ENCODE results near the gene TEAD4. TPM values are rescaled to one million over a fixed set of nuclear protein-coding genes. Genes with fewer than 3 reads are reported as not detected.

TEAD4 gene
- total RNA-seq, 4 donors from 2014 or later: 14.8 to 34.3 (median 23.4) TPM

GRCh38 chr12:2925322-2925995 is 33.7 kb upstream of the TEAD4 start:
- 52 to 60% methylated on average over 6 of the region's 6 CpGs for WGBS, 2 donors
- TF ChIP-seq POLR2A (IDR thresholded peaks at IDR 0.05): no peak
- TF ChIP-seq CTCF (IDR thresholded peaks at IDR 0.05): no peak
- no peak for DNase-seq (ENCODE audit: low spot score in 2 of 2)
- intact Hi-C loops (cut with DNase I; ENCODE audit: low total_unique reads): no loop called here
- no peak overlapping the region for H3K4me3 ChIP-seq (ENCODE audit: low read depth, poor library complexity, severe bottlenecking)

DNA sequence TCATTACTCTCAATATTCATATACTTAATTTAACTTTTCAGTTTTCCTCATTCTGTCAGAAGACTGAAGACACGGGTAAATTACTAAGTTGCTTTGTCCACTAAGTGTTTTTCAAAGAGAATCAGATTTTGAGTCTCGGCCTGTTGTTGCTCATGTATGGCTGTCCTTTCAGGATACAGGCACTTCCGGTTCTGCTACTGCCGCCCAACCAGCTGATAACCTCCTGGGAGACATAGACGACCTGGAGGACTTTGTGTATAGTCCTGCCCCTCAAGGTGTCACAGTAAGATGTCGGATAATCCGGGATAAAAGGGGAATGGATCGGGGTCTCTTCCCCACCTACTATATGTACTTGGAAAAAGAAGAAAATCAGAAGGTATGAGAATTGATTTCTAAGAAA is 28.3 kb upstream of the TEAD4 start:
- no peak for DNase-seq (ENCODE audit: low spot score in 2 of 2)
- H3K4me3 ChIP-seq (ENCODE audit: low read depth, poor library complexity, severe bottlenecking): no peak overlapping the region
- 71 to 84% methylated on average over 8 of the region's 8 CpGs for WGBS, 2 donors
- intact Hi-C loops (cut with DNase I; ENCODE audit: low total_unique reads): no loop called here
- TF ChIP-seq CTCF (IDR thresholded peaks at IDR 0.05) (no peak), POLR2A (IDR thresholded peaks at IDR 0.05) (no peak)

- H3K4me3 ChIP-seq (ENCODE audit: low read depth, poor library complexity, severe bottlenecking): no peak overlapping the region
- WGBS, 2 donors: 90 to 92% methylated on average over 6 of the region's 6 CpGs
- intact Hi-C loops (cut with DNase I; ENCODE audit: low total_unique reads): no loop called here
- TF ChIP-seq POLR2A (IDR thresholded peaks at IDR 0.05): no peak
- no peak for TF ChIP-seq CTCF (IDR thresholded peaks at IDR 0.05)
- no peak for DNase-seq (ENCODE audit: low spot score in 2 of 2)
Measured at GRCh38 chr12:2933586-2933985, 25.6 kb upstream of the TEAD4 start.

- intact Hi-C loops (cut with DNase I; ENCODE audit: low total_unique reads): no loop called here
- no peak for DNase-seq (ENCODE audit: low spot score in 2 of 2)
- TF ChIP-seq POLR2A (IDR thresholded peaks at IDR 0.05): no peak
- no peak for TF ChIP-seq CTCF (IDR thresholded peaks at IDR 0.05)
- no peak overlapping the region for H3K4me3 ChIP-seq (ENCODE audit: low read depth, poor library complexity, severe bottlenecking)
- 87 to 89% methylated on average over 6 of the region's 6 CpGs for WGBS, 2 donors
Measured at GRCh38 chr12:2934371-2934770, 24.8 kb upstream of the TEAD4 start.

DNA sequence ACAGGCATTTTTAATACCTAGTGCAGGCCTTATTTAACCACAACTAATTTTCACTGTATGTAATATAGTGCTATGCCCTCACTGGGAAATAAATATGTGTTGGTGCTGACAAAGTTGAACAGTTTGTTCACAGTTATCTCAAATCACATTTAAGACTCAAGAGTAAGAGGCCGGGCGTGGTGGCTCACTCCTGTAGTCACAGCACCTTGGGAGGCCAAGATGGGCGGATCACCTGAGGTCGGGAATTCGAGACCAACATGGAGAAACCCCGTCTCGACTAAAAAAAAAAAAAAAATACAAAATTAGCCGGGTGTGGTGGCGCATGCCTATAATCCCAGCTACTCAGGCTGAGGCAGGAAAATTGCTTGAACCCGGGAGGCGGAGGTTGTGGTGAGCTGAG is 22.9 kb upstream of the TEAD4 start:
- no peak overlapping the region for H3K4me3 ChIP-seq (ENCODE audit: low read depth, poor library complexity, severe bottlenecking)
- TF ChIP-seq POLR2A (IDR thresholded peaks at IDR 0.05) (no peak), CTCF (IDR thresholded peaks at IDR 0.05) (no peak)
- DNase-seq (ENCODE audit: low spot score in 2 of 2): no peak
- WGBS, 2 donors: 93% methylated on average over 11 of the region's 11 CpGs
- intact Hi-C loops (cut with DNase I; ENCODE audit: low total_unique reads): no loop called here

DNA sequence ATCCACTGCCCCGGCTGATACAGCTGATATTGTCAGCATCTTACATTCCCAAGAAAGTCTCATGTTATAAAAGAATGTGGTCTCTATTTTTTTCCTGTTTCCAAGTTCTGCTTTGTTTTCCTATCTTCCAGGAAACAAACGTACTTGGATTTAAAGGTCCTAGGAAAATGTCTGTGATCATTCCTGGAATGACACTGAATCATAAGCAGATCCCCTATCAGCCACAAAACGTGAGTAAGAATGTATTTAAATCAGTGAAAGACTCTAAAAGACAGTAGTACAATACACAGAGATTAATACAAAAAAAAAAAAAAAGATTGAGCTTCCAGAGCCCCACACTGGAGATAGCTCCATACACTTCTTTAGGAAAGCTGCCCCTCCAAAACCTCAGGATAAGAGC is 21.7 kb upstream of the TEAD4 start:
- no peak for TF ChIP-seq POLR2A (IDR thresholded peaks at IDR 0.05)
- no peak for TF ChIP-seq CTCF (IDR thresholded peaks at IDR 0.05)
- whole genome bisulfite sequencing, 2 donors: 83 to 84% methylated on average over 3 of the region's 3 CpGs
- intact Hi-C loops (cut with DNase I; ENCODE audit: low total_unique reads): no loop called here
- no peak for DNase-seq (ENCODE audit: low spot score in 2 of 2)
- no peak overlapping the region for H3K4me3 ChIP-seq (ENCODE audit: low read depth, poor library complexity, severe bottlenecking)
